SKM-1 (cell line): ENCODE results near the gene VIPR1.
A peak's percentile ranks its signal among the peaks of the same experiment; 100 is the strongest.
"Not testable (repeated sequence)": the region's sequence is repeated elsewhere in the genome, so short reads cannot be mapped to it uniquely, and the experiment has no call there.

Experiments used
- DNase-seq: peaks from one replicate; lab custom pipeline; 2025; ENCODE audit not compliant: unreplicated experiment; lab: John Stamatoyannopoulos, UW

The VIPR1 gene

DNA sequence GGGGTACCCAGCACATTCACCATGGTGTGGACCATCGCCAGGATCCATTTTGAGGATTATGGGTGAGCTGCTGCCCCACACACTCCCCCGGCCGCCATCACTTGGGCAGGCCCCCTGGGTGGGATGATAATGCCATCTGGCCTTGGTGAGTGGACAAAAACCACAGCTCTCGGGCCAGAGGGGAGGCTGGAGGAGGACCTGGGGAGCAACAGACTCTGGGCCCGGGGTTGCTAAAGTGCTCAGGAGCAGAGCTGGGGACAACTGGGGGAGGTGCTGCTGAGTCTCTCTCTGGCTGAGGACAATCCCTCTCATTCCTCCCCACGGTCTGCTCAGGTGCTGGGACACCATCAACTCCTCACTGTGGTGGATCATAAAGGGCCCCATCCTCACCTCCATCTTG, 29.0 kb downstream of the VIPR1 start:
- DNase-seq, result no peak

DNA sequence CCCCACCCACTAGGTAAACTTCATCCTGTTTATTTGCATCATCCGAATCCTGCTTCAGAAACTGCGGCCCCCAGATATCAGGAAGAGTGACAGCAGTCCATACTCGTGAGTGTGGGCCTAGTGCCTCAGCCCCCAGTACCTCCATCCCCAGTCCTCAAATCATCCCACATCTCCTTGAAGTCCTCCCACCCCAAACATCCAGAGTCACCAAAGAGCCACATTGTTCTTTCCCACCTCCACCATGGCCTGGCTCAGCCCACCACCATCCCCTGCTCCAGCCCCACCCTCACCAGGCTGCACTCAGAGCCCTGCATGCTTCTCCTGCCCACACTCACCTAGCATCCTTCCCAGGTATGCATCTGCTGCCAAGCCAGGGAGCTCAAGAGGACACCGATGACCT, 29.8 kb downstream of the VIPR1 start:
- DNase-seq, result no peak

DNA sequence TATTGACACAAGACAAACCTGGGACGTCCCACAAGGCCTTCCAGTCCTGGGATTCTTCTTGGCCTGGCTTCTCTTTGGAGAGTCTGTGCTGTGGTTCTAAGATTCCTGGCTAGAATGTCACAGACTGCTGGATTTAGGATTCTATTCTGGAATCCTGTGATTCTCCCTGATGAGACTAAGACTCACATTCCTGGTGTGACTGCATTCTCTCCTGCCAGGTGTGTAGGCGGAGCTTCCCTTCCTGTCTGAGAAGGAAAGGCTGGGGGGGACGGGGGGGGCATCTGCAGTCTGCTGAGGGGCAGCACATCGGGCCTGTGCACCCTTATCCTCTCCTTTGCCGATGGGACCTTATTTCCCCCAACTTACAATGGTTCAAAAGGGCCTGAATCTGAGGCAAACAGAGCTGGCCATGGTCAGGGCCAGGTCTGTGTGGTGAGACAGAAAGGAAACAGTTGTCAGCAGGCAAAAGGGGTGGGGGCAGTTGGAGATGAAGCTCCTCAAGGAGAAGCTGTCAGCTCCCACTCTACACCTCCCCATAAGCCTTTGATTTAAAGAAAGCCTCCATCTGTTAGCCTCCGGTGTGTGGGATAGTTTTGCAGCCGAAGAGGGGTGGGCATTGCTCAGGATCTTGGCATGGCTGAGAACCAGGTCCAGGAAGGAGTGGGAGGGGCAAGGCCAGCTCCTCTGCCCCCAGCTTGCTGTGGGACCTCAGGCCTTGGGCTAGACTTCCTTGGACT, 30.9 kb downstream of the VIPR1 start:
- no peak for DNase-seq

DNA sequence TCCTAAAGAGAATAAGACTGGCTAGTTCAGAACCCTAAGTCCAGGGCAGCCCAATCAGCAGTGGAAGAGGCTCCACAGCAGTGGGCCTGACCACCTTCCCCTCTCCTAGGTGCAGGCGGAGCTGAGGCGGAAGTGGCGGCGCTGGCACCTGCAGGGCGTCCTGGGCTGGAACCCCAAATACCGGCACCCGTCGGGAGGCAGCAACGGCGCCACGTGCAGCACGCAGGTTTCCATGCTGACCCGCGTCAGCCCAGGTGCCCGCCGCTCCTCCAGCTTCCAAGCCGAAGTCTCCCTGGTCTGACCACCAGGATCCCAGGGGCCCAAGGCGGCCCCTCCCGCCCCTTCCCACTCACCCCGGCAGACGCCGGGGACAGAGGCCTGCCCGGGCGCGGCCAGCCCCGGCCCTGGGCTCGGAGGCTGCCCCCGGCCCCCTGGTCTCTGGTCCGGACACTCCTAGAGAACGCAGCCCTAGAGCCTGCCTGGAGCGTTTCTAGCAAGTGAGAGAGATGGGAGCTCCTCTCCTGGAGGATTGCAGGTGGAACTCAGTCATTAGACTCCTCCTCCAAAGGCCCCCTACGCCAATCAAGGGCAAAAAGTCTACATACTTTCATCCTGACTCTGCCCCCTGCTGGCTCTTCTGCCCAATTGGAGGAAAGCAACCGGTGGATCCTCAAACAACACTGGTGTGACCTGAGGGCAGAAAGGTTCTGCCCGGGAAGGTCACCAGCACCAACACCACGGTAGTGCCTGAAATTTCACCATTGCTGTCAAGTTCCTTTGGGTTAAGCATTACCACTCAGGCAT, 33.7 kb downstream of the VIPR1 start:
- peak; percentile 39 for DNase-seq

DNA sequence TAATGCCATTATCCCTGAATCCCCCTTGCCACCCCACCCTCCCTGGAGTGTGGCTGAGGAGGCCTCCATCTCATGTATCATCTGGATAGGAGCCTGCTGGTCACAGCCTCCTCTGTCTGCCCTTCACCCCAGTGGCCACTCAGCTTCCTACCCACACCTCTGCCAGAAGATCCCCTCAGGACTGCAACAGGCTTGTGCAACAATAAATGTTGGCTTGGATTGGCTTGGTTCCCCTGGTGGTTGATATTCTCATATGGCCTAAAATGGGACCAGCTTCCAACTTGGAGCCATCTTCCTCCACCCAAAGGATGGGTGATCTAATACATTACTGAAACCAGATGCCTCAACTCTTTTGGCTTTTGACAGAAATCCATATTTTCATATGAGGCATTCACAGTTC, 34.9 kb downstream of the VIPR1 start:
- DNase-seq, result no peak

DNA sequence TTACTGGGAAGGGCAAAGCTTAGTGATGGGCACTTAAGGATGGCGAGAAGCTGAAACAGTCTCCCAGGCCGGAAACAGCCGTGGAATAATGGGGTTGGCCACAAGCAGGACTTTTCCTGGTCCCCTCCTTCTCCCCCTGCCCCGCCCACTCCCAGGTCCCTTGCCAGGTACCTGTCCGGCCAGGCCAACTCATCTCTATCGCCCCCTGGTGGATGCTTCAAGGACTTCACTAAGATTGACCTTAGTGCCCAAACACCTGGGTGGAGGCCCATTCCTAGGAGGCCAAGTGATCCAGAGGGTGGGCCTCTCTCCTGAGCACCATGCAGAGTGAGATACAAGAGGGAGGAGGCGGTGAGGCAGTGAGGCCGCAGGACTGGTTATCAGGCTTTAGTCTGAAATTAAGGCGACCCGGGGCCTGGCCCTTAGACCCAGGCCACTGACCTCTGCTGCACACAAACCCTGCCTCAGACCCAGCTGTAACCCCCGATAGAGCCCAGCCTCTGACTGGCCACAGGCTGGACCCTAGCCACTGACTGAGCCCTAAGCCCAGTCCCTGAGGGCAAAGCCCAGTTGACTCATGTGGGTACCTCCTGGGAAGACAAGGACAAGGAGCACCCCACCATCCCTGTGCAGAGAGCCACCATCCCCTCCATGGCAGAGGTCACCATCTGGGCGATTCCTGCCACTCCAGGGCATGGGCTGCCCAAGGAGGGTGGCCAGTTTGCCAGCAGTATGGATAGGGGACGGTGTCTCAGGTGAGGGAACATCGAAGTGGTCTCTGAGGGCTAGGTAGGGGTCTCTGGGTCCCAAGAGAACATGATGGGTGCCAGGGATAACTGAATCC, 37.6 kb downstream of the VIPR1 start:
- DNase-seq, result no peak

DNA sequence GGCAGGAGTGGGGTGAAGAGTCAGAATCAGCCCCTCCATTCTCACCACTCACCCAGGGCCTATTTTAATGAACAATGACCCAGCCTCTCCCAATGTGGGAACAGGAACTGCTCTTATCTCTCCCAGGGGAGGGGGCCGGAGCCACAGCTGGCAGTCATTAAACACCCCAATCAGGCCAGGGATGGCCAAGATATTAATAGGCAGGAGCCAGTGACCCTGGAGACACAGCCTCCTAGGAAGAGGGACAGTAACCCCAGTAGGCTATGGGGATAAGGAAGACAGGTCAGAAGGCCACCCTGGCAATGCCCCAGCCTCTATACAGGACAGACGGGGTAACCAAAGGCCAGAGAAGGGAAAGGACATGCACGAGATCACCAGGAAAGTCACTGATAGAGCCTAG, 38.6 kb downstream of the VIPR1 start:
- no peak for DNase-seq

DNA sequence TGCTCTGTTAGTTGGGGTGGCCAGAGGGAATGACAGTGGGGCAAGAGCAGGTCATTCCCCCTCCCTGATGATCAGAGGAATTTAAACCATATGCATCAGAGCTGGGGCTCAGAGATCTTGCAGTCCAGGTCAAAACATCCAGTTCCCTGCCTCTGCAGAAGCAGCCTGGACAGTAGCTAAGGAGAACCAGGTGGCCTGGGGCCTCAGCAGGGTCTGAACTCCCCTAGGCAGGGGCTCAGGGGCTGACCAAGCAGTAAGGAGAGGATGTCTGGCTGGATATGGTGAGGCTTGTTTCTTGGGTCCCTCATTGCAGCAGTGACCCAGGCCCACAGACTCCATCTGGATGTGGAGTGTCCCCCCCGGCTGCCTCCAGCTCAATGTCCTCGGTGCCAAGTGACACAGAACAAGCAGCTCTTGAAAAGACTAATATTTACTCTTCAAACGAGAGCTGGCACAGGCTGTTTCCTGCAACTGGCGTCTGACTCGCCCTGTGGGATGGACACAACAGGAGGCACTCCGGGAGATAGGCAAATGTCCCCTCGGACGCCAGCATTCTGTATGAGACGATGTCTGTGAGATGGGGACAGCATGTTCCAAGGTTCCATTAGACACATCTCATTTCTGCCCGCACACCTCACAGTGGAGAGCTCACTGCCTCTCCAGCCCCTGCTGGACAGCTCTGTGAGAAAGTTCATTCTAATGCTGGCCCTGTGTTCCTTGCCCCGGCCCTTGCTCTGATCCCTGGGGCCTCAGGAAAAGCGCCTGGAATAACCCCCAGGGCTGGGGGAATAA, 42.2 kb downstream of the VIPR1 start:
- DNase-seq, result no peak

DNA sequence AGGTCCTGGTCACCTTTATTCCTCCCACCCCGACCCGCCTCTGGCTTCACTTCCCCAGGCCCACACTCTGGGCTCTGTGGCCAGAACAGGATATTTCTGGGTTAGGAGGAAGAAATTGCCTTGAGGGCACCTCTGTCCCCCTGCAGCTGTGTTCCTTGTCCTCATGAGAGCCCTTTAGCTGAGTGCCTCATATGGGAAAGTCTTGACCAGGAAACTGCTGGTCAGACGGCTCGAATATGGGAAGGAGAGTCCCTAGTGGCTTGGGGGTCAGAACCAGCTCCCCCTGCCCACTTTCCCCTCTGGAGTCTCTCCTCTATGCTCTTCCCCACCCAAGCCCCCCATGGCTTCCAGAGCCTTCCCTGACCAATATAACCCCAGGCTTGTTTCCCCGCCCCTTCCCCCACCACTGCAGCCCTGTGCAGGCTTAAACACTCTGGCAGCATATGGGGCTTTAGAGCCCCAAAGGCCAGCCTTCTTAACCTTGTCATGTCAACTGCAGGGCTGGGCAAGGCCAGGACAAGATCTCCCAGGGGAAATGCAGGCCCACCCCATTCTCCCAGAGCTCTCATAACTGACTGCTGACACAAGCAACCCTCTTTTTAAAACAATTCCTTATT, 42.9 kb downstream of the VIPR1 start:
- no peak for DNase-seq

DNA sequence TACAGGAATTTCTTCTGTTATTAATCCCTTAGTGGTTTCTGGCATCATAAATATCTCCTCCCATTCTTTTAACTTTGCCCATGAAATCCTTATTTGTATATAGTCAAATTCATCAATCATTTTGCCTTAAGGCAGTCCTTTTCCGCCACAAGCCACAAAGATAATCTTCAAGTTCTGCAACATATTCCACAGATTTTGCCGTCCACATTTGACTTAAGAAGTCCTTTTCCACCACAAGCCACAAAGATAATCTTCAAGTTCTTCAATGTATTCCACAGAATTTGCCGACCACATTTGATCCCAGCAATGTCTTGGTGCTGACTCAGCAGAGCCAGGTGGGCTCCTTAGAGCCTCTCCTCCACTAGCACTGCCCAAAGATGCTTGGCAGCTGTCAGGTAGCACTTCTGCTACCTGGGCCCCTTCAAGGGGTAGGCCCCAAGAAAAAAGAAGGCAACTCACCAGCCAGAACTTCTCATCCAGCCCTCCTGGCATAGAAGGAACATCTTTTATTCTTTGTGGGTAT, 44.3 kb downstream of the VIPR1 start:
- DNase-seq, result no peak

DNA sequence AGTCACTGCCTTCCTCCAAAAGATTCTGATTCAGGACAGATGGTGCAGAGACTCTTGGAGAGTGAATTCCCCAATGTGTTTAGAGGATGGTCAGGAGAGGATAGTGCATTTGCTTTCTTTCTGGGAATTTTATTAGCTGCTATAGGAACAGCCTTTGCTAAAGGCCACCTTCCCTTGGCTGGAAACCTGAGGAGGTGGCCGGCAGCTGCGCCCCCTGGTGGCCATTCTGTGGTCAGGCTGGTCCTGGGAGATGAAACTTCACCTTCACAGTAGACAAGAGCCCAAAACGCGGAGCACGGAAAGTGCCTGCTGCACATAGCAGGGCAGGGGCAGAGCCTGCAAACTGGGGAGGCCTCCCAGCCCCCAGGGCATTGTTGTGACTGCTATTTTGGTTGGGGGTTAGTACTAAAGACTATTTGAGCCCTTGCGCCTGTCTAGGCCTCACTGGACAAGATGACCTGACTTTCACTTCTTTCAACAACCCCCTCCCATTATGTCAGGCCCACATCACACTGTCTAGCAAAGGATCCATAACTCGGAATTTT, 45.0 kb downstream of the VIPR1 start:
- no peak for DNase-seq

DNA sequence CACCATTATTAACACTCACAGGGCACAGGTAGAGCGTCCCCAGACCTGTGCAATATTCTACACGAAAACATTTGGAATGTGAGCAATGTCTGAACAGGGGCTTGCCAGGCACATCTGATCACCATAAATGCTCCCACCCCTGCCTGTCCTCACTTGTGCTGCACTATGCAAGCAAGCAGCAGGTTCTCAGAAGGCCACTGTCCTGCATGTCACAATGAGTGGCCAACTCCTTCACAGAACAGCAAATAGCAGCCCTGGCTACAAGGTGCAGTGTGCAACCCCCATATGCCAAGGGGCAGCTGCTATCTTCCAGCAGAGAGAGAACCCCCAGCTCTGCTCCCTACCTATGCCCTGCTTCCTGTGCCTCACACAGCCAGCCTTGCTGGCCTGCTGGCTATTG, 46.7 kb downstream of the VIPR1 start:
- no peak for DNase-seq

DNA sequence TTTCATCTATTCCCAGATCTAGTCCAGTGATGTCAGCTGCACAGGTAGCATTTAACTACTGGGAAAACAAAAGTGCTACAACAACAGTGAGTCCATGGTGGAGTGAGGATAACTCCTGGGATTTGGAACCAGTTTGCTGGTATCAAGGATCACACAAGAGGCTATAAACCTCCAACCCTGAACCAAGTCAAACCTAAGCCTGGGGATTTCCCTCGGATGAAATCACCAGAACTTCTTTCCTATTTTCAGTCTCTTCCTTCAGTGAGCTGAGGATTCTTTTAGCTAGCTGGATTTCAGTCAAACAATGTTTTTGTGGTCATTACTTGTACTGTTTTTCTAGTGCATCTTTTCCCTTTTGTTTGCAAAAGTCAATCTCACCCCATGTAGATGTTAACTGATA, 47.8 kb downstream of the VIPR1 start:
- DNase-seq, result no peak

DNA sequence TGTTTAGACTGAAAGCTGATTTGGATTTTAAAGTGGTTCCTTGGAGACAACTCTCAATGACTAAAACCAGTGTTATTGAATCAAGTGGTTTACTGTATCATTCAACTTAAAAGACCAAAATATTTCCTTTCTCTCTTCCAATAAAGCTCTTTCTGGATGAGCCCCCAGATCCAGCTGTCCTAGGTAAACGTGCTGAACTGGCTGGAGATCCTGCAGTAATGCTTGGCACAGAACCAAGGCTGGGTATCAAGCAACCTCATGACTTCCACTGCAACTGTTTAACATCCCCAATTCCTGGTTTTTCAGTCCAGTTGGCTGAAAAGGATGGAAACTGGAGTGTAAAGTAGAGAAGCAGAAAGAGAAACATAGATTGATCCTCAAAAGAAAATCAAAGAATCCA, 50.4 kb downstream of the VIPR1 start:
- DNase-seq, result no peak

DNA sequence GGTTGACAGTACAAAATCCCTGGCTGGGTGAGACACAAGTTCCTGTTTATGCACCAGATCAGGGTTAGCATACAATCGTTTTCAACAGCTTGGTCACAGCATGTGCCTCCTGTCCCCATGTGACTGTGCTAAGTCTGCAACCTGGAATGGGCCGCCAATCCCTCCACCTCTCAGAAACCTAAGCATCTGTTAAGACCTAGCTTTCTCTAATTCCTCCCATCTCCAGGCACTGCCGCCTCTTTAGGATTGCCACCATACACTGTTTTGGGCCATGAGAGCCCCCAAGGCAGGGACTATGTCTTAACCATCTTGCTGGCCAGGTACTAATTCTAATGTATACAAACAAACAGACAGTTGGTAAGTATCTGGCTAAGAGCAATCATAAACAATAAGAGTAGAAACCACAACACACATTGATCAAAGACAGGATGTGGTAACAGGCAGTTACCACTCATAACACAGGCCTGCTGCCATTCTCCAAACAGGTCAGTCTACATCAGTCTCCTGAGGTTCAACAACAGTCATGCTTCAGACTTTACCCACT, 53.7 kb downstream of the VIPR1 start:
- DNase-seq, result no peak

DNA sequence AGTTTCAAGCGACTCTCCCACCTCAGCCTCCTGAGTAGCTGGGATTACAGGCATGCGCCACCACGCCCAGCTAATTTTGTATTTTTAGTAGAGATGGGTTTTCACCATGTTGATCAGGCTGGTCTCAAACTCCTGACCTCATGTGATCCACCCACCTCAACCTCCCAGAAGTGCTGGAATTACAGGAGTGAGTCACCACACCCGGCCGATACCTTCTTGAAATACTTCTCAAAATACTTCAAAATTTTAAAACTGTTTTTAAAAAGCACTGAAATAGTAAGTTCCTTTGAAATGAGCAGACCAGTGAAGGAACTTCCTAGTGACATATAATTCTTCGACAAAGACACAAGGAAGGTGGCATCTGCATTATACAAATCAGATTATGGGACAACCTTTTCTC, 54.4 kb downstream of the VIPR1 start:
- not testable (repeated sequence) for DNase-seq

DNA sequence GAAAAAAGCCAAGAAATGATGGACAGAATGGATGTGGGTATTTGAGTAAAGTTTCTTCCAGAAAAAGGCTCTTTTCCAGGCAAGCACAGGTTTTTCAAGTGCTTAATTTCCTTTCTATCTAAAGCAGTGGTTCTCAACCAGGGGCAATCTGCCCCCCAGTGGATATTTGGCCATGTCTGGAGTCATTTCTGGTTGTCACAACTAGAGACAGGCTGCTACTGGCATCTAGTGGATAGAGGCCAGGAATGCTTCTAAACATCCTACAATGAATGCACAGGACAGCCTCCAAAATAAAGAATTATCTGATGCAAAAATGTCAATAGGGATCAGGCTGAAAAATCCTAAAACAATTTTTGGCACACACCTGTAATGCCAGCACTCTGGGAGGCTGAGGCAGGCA, 55.4 kb downstream of the VIPR1 start:
- DNase-seq, result no peak

DNA sequence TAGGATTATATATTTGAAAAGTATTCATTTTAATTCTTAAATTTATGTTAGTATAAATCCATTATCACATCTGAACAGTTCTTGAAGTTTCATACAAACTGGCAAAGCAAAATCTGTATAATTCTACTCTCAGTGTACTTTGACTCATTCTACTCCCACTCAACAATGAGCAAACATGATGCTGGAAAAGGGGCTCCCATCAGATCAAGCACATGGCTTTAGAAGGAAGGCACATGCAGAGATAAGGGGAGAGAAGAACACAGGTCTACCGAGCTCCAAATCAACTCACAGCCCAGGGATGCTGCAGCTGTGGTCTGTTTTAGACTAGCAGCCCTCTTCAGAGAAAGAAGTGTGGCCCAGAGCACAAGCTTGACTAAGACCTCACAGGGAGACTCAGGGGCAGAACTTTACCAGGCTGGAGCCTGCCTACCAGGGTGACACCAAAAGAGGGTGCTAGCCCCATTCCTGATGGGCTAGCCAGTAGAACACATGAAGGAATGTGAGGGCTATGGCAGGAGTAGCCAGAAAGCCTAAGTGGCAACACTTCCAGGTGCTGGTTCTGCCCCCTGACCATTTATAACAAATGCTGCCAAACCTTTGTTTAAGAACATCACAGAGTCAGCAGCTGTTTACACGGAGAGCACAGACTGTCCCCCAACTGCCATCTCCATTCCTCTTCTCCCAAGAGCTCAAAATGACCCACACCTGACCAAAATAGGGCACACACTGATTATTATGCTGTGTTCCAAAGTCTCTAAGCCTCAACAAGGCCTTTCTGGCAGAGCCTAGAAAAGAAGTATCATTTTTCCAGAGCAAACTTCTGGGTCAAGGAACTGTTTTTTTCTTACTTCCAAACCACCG, 59.8 kb downstream of the VIPR1 start:
- DNase-seq, result no peak
